CD4-positive, CD25-positive, alpha-beta regulatory T cell (primary cell): ENCODE data around the gene P3H2. TPM values are rescaled to one million over a fixed set of nuclear protein-coding genes. Genes with fewer than 3 reads are reported as not detected.

Source experiments
- ATAC-seq, 2 donors: fragments of 150-1000 bp; cut with Tn5 transposase; one replicate each; pipeline ENCODE4 v1.10.0; 2021; ENCODE audit warnings: low read depth in 2 of 2, moderate number of reproducible peaks in 2 of 2, moderate library complexity in 1 of 2
- DNase-seq, 3 donors: peaks; one replicate each; pipeline versions ENCODE4 v3.0.0 to v3.0.0-alpha.2; 2012 to 2022; ENCODE audit warnings: mixed read lengths in 1 of 3
- H3K27ac ChIP-seq: one replicate; pipeline ENCODE4 v1.7.0; 2013; ENCODE audit warnings: mild to moderate bottlenecking, low read length; ENCODE audit not compliant: insufficient read depth, poor library complexity, severe bottlenecking
- H3K27me3 ChIP-seq: one replicate; pipeline ENCODE4 v1.7.0; 2013; ENCODE audit warnings: low read length; ENCODE audit not compliant: control insufficient read depth, insufficient read depth
- H3K36me3 ChIP-seq: one replicate; pipeline ENCODE4 v1.7.0; 2013; ENCODE audit warnings: mild to moderate bottlenecking, low read length, moderate library complexity; ENCODE audit not compliant: control insufficient read depth, insufficient read depth
- H3K4me1 ChIP-seq: 2 replicates; pipeline ENCODE4 v1.7.0; 2013; ENCODE audit warnings: mild to moderate bottlenecking, low read length; ENCODE audit not compliant: insufficient read depth, control insufficient read depth, poor library complexity, severe bottlenecking
- H3K4me3 ChIP-seq: one replicate; pipeline ENCODE4 v1.7.0; 2013; ENCODE audit warnings: low read depth, mild to moderate bottlenecking, low read length, moderate library complexity
- H3K9me3 ChIP-seq, 2 experiments: 1 replicate in 1 of 2; 2 replicates in 1 of 2; pipeline ENCODE4 v1.7.0; 2013; ENCODE audit warnings: low read length in 2 of 2, mild to moderate bottlenecking in 1 of 2, moderate library complexity in 1 of 2; ENCODE audit not compliant: control insufficient read depth in 2 of 2
- H3K27ac Mint-ChIP-seq, 3 donors: one replicate each; pipeline ENCODE4 v1.8.0; 2020 to 2022; ENCODE audit warnings: mild to moderate bottlenecking in 3 of 3, mixed read lengths in 3 of 3, moderate library complexity in 2 of 3
- H3K27me3 Mint-ChIP-seq: one replicate; pipeline ENCODE4 v1.8.0; 2022; ENCODE audit warnings: mild to moderate bottlenecking, mixed read lengths
- H3K36me3 Mint-ChIP-seq: one replicate; pipeline ENCODE4 v1.8.0; 2020; ENCODE audit warnings: mixed read lengths
- H3K4me1 Mint-ChIP-seq, 4 donors: one replicate each; pipeline ENCODE4 v1.8.0; 2020 to 2022; ENCODE audit warnings: mixed read lengths in 4 of 4, mild to moderate bottlenecking in 1 of 4
- H3K4me3 Mint-ChIP-seq, 4 donors: one replicate each; pipeline ENCODE4 v1.8.0; 2020 to 2022; ENCODE audit warnings: mild to moderate bottlenecking in 4 of 4, mixed read lengths in 4 of 4, moderate library complexity in 3 of 4
- H3K9me3 Mint-ChIP-seq, 7 donors: one replicate each; pipeline ENCODE4 v1.8.0; 2020 to 2022; ENCODE audit warnings: mixed read lengths in 7 of 7, mild to moderate bottlenecking in 3 of 7, moderate library complexity in 2 of 7
- polyA plus RNA-seq, 4 donors: library from polyadenylated mRNA; unstranded; fragments of 300-500 nt; fragmentation: Illumina TruSeq; gene quantifications; one replicate each; pipeline ENCODE4 v1.2.3, GENCODE V29; 2021
- total RNA-seq: library from RNA; stranded (reverse); gene quantifications from one replicate; pipeline ENCODE4 v1.2.3, GENCODE V29; 2022

The P3H2 gene
- total and polyA plus RNA-seq, 5 donors from 2014 or later: not detected

DNA sequence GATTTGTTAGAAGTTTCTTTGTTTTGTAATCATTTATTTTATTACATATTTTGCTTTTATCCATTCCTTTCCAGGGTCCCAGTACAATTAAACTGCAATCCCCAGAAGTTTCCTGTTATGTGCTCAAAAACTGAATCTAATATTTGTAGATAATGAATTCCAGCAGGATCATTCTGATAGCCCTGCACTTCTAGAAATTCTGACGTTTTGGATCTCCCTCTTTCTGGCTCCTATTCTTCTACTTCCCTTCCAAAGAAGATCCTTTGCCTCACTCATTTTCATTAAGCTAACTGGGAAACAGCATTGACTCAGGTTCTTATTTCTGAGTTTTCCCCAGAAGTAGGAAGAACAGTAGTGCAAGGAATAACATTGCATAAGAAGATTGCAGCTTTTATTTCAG, 9.9 kb downstream of the P3H2 start:
- Mint-ChIP-seq H3K36me3 (no peaks in the 10 kb centered on the region), H3K4me1 (no peaks in the 10 kb centered on the region), H3K4me3 (no peak overlapping the region), H3K9me3 (peaks cover 0 to 2% (median 0%) of the 10 kb centered on the region in 7 donors), H3K27ac (no peak overlapping the region), H3K27me3 (peaks cover 7% of the 10 kb centered on the region)
- H3K27ac ChIP-seq: no peak overlapping the region
- DNase-seq (no peak), ATAC-seq (no peak)
- H3K9me3 ChIP-seq: no peaks in the 10 kb centered on the region
- no peaks in the 10 kb centered on the region for H3K4me1 ChIP-seq
- H3K4me3 ChIP-seq: no peak overlapping the region
- H3K36me3 ChIP-seq: no peaks in the 10 kb centered on the region
- peaks cover 3% of the 10 kb centered on the region for H3K27me3 ChIP-seq

DNA sequence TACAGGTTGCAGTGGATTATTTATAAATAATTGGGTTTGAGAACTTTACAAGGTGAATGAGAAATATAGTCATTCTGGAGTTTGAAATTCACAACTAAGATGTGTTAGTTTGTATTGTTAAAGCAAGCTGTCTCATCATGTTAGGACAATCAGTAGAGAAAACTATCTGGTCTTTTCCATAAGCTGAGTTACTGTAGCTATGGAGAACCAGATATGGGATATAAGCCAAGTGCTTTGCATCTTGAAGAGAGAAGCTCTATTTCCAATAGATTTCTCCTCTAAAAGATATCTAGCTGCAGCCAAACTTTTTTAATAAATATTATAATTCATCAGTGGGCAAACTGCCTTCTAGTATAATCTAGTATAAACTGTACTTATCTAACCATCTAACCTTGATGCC, 11.3 kb downstream of the P3H2 start:
- Mint-ChIP-seq H3K4me3 (no peak overlapping the region), H3K36me3 (no peaks in the 10 kb centered on the region), H3K27me3 (peaks cover 6% of the 10 kb centered on the region), H3K9me3 (peaks cover 0 to 2% (median 0%) of the 10 kb centered on the region in 7 donors), H3K27ac (no peak overlapping the region), H3K4me1 (no peaks in the 10 kb centered on the region)
- Histone ChIP-seq H3K36me3 (no peaks in the 10 kb centered on the region), H3K4me3 (no peak overlapping the region), H3K9me3 (no peaks in the 10 kb centered on the region), H3K27ac (no peak overlapping the region), H3K4me1 (no peaks in the 10 kb centered on the region), H3K27me3 (peaks cover 3% of the 10 kb centered on the region)
- DNase-seq (no peak), ATAC-seq (no peak)

GRCh38 chr3:190108804-190109203, 11.9 kb downstream of the P3H2 start:
- peaks cover 3% of the 10 kb centered on the region for H3K27me3 ChIP-seq
- no peak for DNase-seq
- no peaks in the 10 kb centered on the region for H3K4me1 Mint-ChIP-seq
- no peaks in the 10 kb centered on the region for H3K9me3 ChIP-seq
- H3K9me3 Mint-ChIP-seq: peaks cover 0 to 2% (median 0%) of the 10 kb centered on the region in 7 donors
- no peak overlapping the region for H3K27ac Mint-ChIP-seq
- H3K36me3 ChIP-seq: no peaks in the 10 kb centered on the region
- no peaks in the 10 kb centered on the region for H3K4me1 ChIP-seq
- H3K27ac ChIP-seq: no peak overlapping the region
- no peak for ATAC-seq
- no peak overlapping the region for H3K4me3 ChIP-seq
- H3K27me3 Mint-ChIP-seq: peaks cover 8% of the 10 kb centered on the region
- H3K36me3 Mint-ChIP-seq: no peaks in the 10 kb centered on the region
- H3K4me3 Mint-ChIP-seq: no peak overlapping the region

- no peak overlapping the region for H3K27ac ChIP-seq
- Mint-ChIP-seq H3K9me3 (no peaks in the 10 kb centered on the region), H3K4me1 (peaks cover 0 to 2% (median 0%) of the 10 kb centered on the region in 4 donors), H3K4me3 (no peak overlapping the region), H3K27ac (no peak overlapping the region), H3K36me3 (no peaks in the 10 kb centered on the region), H3K27me3 (peaks cover 9% of the 10 kb centered on the region)
- no peaks in the 10 kb centered on the region for H3K36me3 ChIP-seq
- no peak for DNase-seq
- ATAC-seq: no peak
- peaks cover 3% of the 10 kb centered on the region for H3K27me3 ChIP-seq
- H3K4me3 ChIP-seq: no peak overlapping the region
- H3K9me3 ChIP-seq: no peaks in the 10 kb centered on the region
- no peaks in the 10 kb centered on the region for H3K4me1 ChIP-seq
Observed at GRCh38 chr3:190105876-190106275, 14.8 kb downstream of the P3H2 start.

DNA sequence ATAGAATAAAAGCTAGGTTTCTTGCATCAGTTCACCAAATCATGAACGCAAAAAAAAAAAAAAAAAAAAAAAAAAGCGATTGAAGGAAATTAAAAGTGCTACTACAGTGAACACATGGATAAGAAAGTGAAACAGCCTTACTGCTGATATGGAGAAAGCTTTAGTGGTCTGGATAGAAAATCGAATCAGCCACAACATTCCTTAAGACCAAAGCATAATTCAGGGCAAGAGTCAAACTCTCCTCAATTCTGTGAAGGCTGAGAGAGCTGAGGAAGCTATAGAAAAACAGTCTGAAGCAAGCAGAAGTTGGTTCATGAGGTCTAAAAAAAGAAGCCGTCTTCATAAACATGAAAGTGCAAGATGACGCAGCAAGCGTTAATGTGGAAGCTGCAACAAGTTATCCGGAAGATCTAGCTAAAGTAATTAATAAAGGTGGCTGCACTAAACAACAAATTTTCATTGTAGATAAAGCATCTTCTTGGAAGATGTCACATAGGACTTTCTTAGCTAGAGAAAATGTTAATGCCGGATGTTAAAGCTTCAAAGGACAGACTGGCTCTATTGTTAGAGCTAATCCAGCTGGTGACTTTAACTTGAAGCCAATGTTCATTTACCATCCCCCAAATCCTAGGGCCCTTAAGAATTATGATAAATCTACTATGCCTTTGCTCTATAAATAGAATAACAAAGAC, 19.2 kb downstream of the P3H2 start:
- H3K36me3 Mint-ChIP-seq: no peaks in the 10 kb centered on the region
- no peak overlapping the region for H3K4me3 ChIP-seq
- H3K4me1 ChIP-seq: no peaks in the 10 kb centered on the region
- H3K27me3 ChIP-seq: no peaks in the 10 kb centered on the region
- no peaks in the 10 kb centered on the region for H3K9me3 ChIP-seq
- no peak overlapping the region for H3K27ac Mint-ChIP-seq
- H3K9me3 Mint-ChIP-seq: no peaks in the 10 kb centered on the region
- DNase-seq (peak in 1 of 3 donors; percentile 1), ATAC-seq (no peak)
- no peaks in the 10 kb centered on the region for H3K36me3 ChIP-seq
- H3K27ac ChIP-seq: no peak overlapping the region
- peak overlapping the region in 1 of 4 donors; percentile 28 for H3K4me3 Mint-ChIP-seq
- H3K27me3 Mint-ChIP-seq: peaks cover 4% of the 10 kb centered on the region
- peaks cover 0 to 2% (median 0%) of the 10 kb centered on the region in 4 donors for H3K4me1 Mint-ChIP-seq

GRCh38 chr3:190099099-190099498, 21.6 kb downstream of the P3H2 start:
- ATAC-seq (no peak), DNase-seq (no peak)
- Histone ChIP-seq H3K4me3 (no peak overlapping the region), H3K36me3 (no peaks in the 10 kb centered on the region), H3K9me3 (no peaks in the 10 kb centered on the region), H3K27me3 (no peaks in the 10 kb centered on the region), H3K4me1 (no peaks in the 10 kb centered on the region), H3K27ac (no peak overlapping the region)
- H3K4me1 Mint-ChIP-seq: peaks cover 0 to 2% (median 0%) of the 10 kb centered on the region in 4 donors
- no peaks in the 10 kb centered on the region for H3K9me3 Mint-ChIP-seq
- no peaks in the 10 kb centered on the region for H3K36me3 Mint-ChIP-seq
- H3K27ac Mint-ChIP-seq: no peak overlapping the region
- no peak overlapping the region for H3K4me3 Mint-ChIP-seq
- peaks cover 4% of the 10 kb centered on the region for H3K27me3 Mint-ChIP-seq

DNA sequence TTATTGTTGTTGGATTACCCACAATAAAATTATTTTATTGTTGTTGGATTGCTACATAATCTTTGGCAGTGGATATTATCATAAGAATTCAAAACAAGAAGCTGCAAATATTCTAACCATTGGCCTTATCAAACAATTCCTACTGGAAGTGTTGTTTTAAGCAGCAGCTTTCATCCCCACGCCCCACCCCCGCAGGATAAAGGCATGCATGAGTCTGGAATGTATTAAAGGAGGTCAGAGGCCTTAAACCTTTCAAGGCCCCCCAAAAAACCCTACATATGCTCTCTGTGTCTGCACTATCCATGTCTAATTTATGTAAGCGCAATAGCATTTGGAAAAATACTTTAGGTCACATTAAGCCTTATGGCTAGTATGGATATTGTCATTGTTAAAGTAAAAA, 23.1 kb downstream of the P3H2 start:
- no peaks in the 10 kb centered on the region for H3K27me3 Mint-ChIP-seq
- DNase-seq: no peak
- no peaks in the 10 kb centered on the region for H3K36me3 ChIP-seq
- H3K4me1 ChIP-seq: no peaks in the 10 kb centered on the region
- H3K36me3 Mint-ChIP-seq: no peaks in the 10 kb centered on the region
- H3K27ac Mint-ChIP-seq: no peak overlapping the region
- H3K27me3 ChIP-seq: no peaks in the 10 kb centered on the region
- no peak overlapping the region for H3K4me3 ChIP-seq
- H3K4me3 Mint-ChIP-seq: no peak overlapping the region
- peaks cover 0 to 2% (median 0%) of the 10 kb centered on the region in 4 donors for H3K4me1 Mint-ChIP-seq
- no peaks in the 10 kb centered on the region for H3K9me3 ChIP-seq
- no peak overlapping the region for H3K27ac ChIP-seq
- H3K9me3 Mint-ChIP-seq: peaks cover 0 to 6% (median 0%) of the 10 kb centered on the region in 7 donors
- no peak for ATAC-seq

GRCh38 chr3:190097025-190097424, 23.7 kb downstream of the P3H2 start:
- Mint-ChIP-seq H3K36me3 (no peaks in the 10 kb centered on the region), H3K9me3 (peaks cover 0 to 6% (median 0%) of the 10 kb centered on the region in 7 donors), H3K27ac (no peak overlapping the region), H3K4me3 (no peak overlapping the region), H3K27me3 (no peaks in the 10 kb centered on the region), H3K4me1 (peaks cover 0 to 2% (median 0%) of the 10 kb centered on the region in 4 donors)
- H3K36me3 ChIP-seq: no peaks in the 10 kb centered on the region
- no peaks in the 10 kb centered on the region for H3K27me3 ChIP-seq
- DNase-seq: no peak
- ATAC-seq: no peak
- no peak overlapping the region for H3K4me3 ChIP-seq
- H3K9me3 ChIP-seq: no peaks in the 10 kb centered on the region
- H3K27ac ChIP-seq: no peak overlapping the region
- no peaks in the 10 kb centered on the region for H3K4me1 ChIP-seq
